Lower leg skin (tissue), 4 donors: Measurements from ENCODE around the gene NEDD9. TPM values are rescaled to one million over a fixed set of nuclear protein-coding genes. Genes with fewer than 3 reads are reported as not detected.

Source experiments
- DNase-seq, 2 donors: peaks; one replicate each; pipeline ENCODE4 v3.0.0-alpha.2; 2019; ENCODE audit warnings: low spot score in 2 of 2
- H3K4me3 ChIP-seq: fragments of 200-600 bp; sonication (generic); 2 replicates; pipeline ENCODE4 v1.5.1; 2017; ENCODE audit warnings: mild to moderate bottlenecking, low read depth; ENCODE audit not compliant: poor library complexity, severe bottlenecking
- CTCF ChIP-seq, 3 donors: fragments of 450-650 bp; IDR thresholded peaks; one replicate each; pipeline ENCODE4 v1.5.1; 2016; ENCODE audit warnings: antibody characterized with exemption in 3 of 3, mild to moderate bottlenecking in 3 of 3, moderate library complexity in 2 of 3
- POLR2A ChIP-seq, 2 donors: fragments of 450-650 bp; IDR thresholded peaks; one replicate each; pipeline ENCODE4 v1.6.1; 2016 to 2017; ENCODE audit warnings: antibody characterized with exemption in 2 of 2, mild to moderate bottlenecking in 1 of 2, moderate library complexity in 1 of 2
- WGBS, 2 donors: methylation state at CpG; one replicate each; pipeline ENCODE4 v1.1.5; 2018; 5-methylcytosine and 5-hydroxymethylcytosine counted together
- intact Hi-C: fragments of 100-400 bp; cut with DNase I; formaldehyde crosslinking; loops from one replicate; pipeline ENCODE4 v1.15.0; 2023; ENCODE audit warnings: low total_unique reads
- total RNA-seq, 4 donors: library from RNA; depleted of rRNA; stranded (reverse); fragments of >200 nt; gene quantifications; one replicate each; pipeline ENCODE4 v1.1.0, GENCODE V29; 2016

Gene NEDD9
- total RNA-seq, 4 donors from 2014 or later = 26.8 to 46.0 (median 32.6) TPM

- DNase-seq = no peak
- TF ChIP-seq CTCF (IDR thresholded peaks at IDR 0.05) (no peak), POLR2A (IDR thresholded peaks at IDR 0.05) (no peak)
- H3K4me3 ChIP-seq = no peak overlapping the region
- intact Hi-C loops = no loop called here
- WGBS, 2 donors = 49 to 69% methylated on average over 9 of the region's 9 CpGs
These were observed 29.8 kb downstream of the NEDD9 start for GRCh38 chr6:11202513-11203305.

DNA sequence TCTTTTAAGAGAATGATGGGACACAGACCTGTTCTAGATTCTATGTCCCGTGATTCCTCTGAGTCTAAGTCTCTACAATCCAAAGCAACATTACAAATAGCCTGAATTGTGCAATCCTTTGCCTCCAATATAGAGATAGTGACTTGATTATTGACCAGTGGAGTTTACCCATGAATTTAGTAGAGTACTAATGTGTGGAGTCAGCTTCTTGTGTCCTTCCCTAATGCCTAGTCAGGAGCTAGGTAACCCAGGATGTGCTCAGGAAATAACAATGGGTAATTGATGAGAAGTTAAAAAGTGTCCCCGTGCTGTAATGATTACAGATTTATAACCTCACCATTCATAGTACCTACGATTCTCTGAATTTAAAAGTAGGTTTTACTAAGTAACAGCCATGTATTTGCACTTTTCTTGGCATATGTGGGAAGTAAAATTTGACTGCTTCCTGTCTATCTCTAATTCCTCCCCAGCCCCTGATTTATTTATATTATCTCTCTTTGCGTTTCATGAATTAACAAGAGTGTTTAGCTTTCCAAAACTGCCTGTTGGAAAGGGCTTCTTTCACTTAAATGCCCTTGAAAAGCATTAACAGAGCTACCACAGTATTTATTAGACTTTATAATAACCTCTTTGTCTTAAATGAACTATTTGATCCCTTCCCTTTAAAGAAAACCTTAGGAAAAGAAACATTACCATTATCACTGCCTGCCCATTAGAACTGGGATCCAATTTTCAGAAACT lies 30.5 kb downstream of the NEDD9 start:
- 58 to 76% methylated on average over 4 of the region's 4 CpGs for WGBS, 2 donors
- intact Hi-C loops = no loop called here
- TF ChIP-seq CTCF (IDR thresholded peaks at IDR 0.05) = no peak
- TF ChIP-seq POLR2A (IDR thresholded peaks at IDR 0.05) = no peak
- DNase-seq = no peak
- H3K4me3 ChIP-seq = no peak overlapping the region

- DNase-seq = no peak
- 67 to 69% methylated on average over 3 of the region's 3 CpGs for WGBS, 2 donors
- intact Hi-C loops = no loop called here
- no peak for TF ChIP-seq POLR2A (IDR thresholded peaks at IDR 0.05)
- no peak for TF ChIP-seq CTCF (IDR thresholded peaks at IDR 0.05)
- H3K4me3 ChIP-seq = no peak overlapping the region
These were observed 31.5 kb downstream of the NEDD9 start for GRCh38 chr6:11201015-11201414.

- no peak for DNase-seq
- no peak for TF ChIP-seq CTCF (IDR thresholded peaks at IDR 0.05)
- no peak for TF ChIP-seq POLR2A (IDR thresholded peaks at IDR 0.05)
- intact Hi-C loops = no loop called here
- no peak overlapping the region for H3K4me3 ChIP-seq
- 91 to 100% methylated on average over 1 of the region's 1 CpG for WGBS, 2 donors
These were observed 32.1 kb downstream of the NEDD9 start for GRCh38 chr6:11200356-11200755.

DNA sequence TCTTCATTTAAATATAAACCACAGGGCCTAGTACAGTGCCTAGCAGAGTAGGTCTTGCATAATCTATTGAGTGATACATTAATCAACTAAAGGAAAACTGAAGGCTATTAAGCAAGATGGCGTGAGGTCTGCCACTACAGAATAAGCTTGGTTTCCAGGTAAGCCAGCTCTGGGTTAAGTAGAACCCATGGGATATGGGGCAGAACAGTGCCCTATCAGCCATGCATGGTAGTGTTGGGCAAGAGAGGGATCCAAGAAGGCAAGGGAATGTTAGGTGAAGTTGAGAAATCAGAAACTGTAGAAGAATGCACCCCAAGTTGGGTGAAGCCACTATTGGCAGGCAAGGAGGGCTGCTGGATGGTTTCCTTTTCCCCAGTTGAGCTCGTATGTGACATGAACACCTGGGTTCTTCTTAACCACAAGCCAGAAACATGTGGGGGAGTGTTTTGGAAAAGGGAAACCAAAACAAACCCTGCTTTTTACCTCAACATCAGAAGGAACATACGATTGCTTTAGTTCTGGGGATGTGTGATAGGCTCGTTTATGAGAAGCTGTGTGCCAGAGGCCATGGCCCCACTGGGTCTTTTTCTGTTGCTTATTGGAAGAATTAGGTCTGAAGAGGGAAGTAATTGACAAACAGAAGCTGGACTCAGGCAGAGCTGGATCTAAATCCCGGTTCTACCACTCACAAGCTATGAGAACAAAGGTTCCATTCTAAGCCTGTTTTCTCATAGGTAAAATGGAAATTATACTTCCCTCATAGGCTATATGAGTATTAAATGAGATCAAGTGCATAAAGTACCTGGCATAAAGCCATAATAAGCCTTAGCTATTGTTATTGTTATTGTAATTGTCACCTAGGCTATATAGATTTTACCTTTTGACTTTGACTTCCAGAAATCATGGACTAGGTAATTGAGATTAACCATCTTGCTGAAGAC lies 33.5 kb downstream of the NEDD9 start:
- intact Hi-C loops = no loop called here
- WGBS, 2 donors = 68 to 74% methylated on average over 5 of the region's 5 CpGs

More for the DNA sequence above, 33.5 kb downstream of the NEDD9 start:
- no peak for TF ChIP-seq CTCF (IDR thresholded peaks at IDR 0.05)
- no peak for TF ChIP-seq POLR2A (IDR thresholded peaks at IDR 0.05)
- DNase-seq = no peak
- no peak overlapping the region for H3K4me3 ChIP-seq
